Measurements from ENCODE around the gene CNIH4.

Gene CNIH4

DNA sequence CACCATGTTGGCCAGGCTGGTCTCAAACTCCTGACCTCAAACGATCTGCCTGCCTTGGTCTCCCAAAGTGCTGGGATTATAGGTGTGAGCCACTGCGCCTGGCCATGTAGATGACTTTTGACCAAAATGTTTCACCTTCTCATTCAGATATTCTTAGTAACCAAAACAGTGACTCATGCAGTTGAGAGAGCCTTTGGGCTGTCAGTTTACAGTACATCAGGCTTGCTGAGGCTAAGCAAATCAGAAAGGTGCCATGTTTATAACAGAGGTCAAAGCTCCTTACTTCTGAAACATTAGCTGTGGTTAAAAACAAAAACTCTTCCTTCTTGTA is 21.0 kb downstream of the CNIH4 start:
- Histone ChIP-seq H3K27me3 (ENCODE audit: control insufficient read depth, insufficient read depth, low read length, poor library complexity, severe bottlenecking) (no peaks in the 10 kb centered on the region), H3K9me3 (ENCODE audit: control insufficient read depth, low read length) (no peaks in the 10 kb centered on the region), H3K4me3 (ENCODE audit: insufficient read depth, low read depth, low read length) (no peak overlapping the region), H3K36me3 (ENCODE audit: control insufficient read depth, insufficient read depth, low read length) (peaks cover 38% of the 10 kb centered on the region), H3K27ac (ENCODE audit: insufficient read depth, low read depth, low read length, poor library complexity, severe bottlenecking) (no peak overlapping the region), H3K4me1 (ENCODE audit: control insufficient read depth, insufficient read depth, low read length) (no peaks in the 10 kb centered on the region)
- 85 to 92% methylated on average over 2 of the region's 2 CpGs for WGBS, 2 experiments

DNA sequence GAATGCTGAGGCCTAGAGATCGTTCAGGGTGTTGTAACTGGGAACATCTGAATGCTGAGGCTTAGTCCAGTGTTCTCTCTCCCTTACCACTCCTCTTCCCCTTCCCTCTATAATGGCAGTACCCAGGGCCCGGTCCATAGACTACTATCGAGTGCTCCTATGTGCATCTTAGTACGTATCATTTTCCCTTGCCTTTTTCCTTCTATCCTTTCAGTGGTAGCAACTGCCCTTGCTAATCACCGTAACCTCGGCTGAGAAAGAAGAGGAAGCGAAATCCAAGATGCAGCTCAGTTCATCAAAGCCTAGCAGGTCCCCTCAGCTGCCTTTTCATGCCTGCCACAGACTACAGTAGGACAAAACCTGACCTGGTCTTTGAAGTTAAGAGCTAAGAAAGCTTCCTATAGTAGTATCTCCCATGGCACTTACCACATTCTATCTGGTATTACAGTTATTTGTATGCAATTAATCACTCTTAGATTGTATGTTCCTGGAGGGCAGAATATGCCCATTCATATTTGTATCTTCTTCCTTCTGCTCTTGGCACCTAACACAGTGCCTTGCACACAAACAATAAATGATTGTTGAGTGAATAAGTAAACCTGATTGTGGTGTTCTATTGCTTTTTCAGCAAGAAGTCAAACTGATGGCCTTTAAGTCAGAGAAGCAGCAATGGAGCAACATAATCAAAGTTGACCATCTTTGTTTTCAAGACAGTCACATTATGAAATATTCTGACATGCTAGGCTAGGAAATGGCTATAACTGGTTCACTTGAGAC is 22.4 kb downstream of the CNIH4 start:
- Histone ChIP-seq H3K27me3 (ENCODE audit: control insufficient read depth, insufficient read depth, low read length, poor library complexity, severe bottlenecking) (no peaks in the 10 kb centered on the region), H3K27ac (ENCODE audit: insufficient read depth, low read depth, low read length, poor library complexity, severe bottlenecking) (no peak overlapping the region), H3K4me1 (ENCODE audit: control insufficient read depth, insufficient read depth, low read length) (no peaks in the 10 kb centered on the region), H3K9me3 (ENCODE audit: control insufficient read depth, low read length) (no peaks in the 10 kb centered on the region), H3K36me3 (ENCODE audit: control insufficient read depth, insufficient read depth, low read length) (peaks cover 28% of the 10 kb centered on the region), H3K4me3 (ENCODE audit: insufficient read depth, low read depth, low read length) (no peak overlapping the region)
- WGBS, 2 experiments = 92 to 93% methylated on average over 7 of the region's 7 CpGs

DNA sequence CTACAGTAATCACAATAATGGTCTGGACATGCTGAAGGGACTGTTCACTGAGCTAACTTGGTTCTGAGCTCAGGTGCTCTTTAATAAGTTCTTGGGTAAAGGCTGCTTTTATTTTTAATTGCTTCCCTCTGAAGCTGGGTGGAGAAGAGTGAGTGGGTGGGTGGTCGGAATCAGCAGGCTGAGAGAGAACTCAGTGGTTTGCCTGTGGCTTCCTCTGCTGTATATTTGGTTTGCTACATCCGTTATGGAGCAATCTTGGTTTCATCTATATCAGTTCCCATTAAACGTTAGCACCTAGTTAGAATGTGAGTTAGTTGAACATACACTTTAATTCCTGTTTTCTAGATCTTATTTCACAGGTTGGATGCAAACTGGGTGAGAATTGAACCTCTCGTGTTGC is 23.3 kb downstream of the CNIH4 start:
- peaks cover 19% of the 10 kb centered on the region for H3K36me3 ChIP-seq (ENCODE audit: control insufficient read depth, insufficient read depth, low read length)
- no peaks in the 10 kb centered on the region for H3K4me1 ChIP-seq (ENCODE audit: control insufficient read depth, insufficient read depth, low read length)
- H3K27me3 ChIP-seq (ENCODE audit: control insufficient read depth, insufficient read depth, low read length, poor library complexity, severe bottlenecking) = no peaks in the 10 kb centered on the region
- H3K9me3 ChIP-seq (ENCODE audit: control insufficient read depth, low read length) = no peaks in the 10 kb centered on the region
- no peak overlapping the region for H3K27ac ChIP-seq (ENCODE audit: insufficient read depth, low read depth, low read length, poor library complexity, severe bottlenecking)
- 88 to 95% methylated on average over 3 to 4 of the region's 4 CpGs for WGBS, 2 experiments
- H3K4me3 ChIP-seq (ENCODE audit: insufficient read depth, low read depth, low read length) = no peak overlapping the region

GRCh38 chr1:224381880-224382548 is 25.3 kb downstream of the CNIH4 start:
- Histone ChIP-seq H3K27ac (ENCODE audit: insufficient read depth, low read depth, low read length, poor library complexity, severe bottlenecking) (no peak overlapping the region), H3K9me3 (ENCODE audit: control insufficient read depth, low read length) (no peaks in the 10 kb centered on the region), H3K27me3 (ENCODE audit: control insufficient read depth, insufficient read depth, low read length, poor library complexity, severe bottlenecking) (no peaks in the 10 kb centered on the region), H3K4me3 (ENCODE audit: insufficient read depth, low read depth, low read length) (no peak overlapping the region), H3K4me1 (ENCODE audit: control insufficient read depth, insufficient read depth, low read length) (no peaks in the 10 kb centered on the region), H3K36me3 (ENCODE audit: control insufficient read depth, insufficient read depth, low read length) (peaks cover 9% of the 10 kb centered on the region)
- WGBS, 2 experiments = 85 to 91% methylated on average over 4 of the region's 4 CpGs

DNA sequence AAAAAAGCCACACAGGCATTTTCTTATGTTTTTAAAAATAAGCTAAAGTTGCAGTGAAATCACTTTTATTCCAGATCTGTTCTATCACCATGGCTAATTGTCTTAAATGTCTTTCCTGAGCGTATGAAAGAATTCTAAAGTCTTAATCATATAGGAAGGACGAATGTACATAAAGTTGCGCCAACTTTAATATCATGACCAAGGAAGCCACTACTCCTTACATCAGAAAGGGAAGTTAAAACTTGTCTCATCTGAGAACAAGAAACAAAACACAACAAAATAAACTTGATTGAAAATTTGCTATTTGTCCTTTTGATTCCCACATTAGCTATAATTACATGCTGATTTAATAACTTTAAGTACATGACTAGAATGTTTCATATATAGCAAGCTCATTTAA is 26.5 kb downstream of the CNIH4 start:
- Histone ChIP-seq H3K36me3 (ENCODE audit: control insufficient read depth, insufficient read depth, low read length) (peaks cover 5% of the 10 kb centered on the region), H3K27ac (ENCODE audit: insufficient read depth, low read depth, low read length, poor library complexity, severe bottlenecking) (no peak overlapping the region)
- WGBS, 2 experiments = 91 to 95% methylated on average over 3 of the region's 3 CpGs

GRCh38 chr1:224387302-224387912 is 30.7 kb downstream of the CNIH4 start:
- WGBS, 2 experiments = 75 to 80% methylated on average over 4 to 6 of the region's 6 CpGs
- no peak overlapping the region for H3K27ac ChIP-seq (ENCODE audit: insufficient read depth, low read depth, low read length, poor library complexity, severe bottlenecking)
- H3K9me3 ChIP-seq (ENCODE audit: control insufficient read depth, low read length) = no peaks in the 10 kb centered on the region
- no peaks in the 10 kb centered on the region for H3K4me1 ChIP-seq (ENCODE audit: control insufficient read depth, insufficient read depth, low read length)
- no peaks in the 10 kb centered on the region for H3K27me3 ChIP-seq (ENCODE audit: control insufficient read depth, insufficient read depth, low read length, poor library complexity, severe bottlenecking)
- no peak overlapping the region for H3K4me3 ChIP-seq (ENCODE audit: insufficient read depth, low read depth, low read length)
- H3K36me3 ChIP-seq (ENCODE audit: control insufficient read depth, insufficient read depth, low read length) = peaks cover 31% of the 10 kb centered on the region

More for the DNA sequence above, 26.5 kb downstream of the CNIH4 start:
- Histone ChIP-seq H3K27me3 (ENCODE audit: control insufficient read depth, insufficient read depth, low read length, poor library complexity, severe bottlenecking) (no peaks in the 10 kb centered on the region), H3K9me3 (ENCODE audit: control insufficient read depth, low read length) (no peaks in the 10 kb centered on the region), H3K4me1 (ENCODE audit: control insufficient read depth, insufficient read depth, low read length) (no peaks in the 10 kb centered on the region), H3K4me3 (ENCODE audit: insufficient read depth, low read depth, low read length) (no peak overlapping the region)

DNA sequence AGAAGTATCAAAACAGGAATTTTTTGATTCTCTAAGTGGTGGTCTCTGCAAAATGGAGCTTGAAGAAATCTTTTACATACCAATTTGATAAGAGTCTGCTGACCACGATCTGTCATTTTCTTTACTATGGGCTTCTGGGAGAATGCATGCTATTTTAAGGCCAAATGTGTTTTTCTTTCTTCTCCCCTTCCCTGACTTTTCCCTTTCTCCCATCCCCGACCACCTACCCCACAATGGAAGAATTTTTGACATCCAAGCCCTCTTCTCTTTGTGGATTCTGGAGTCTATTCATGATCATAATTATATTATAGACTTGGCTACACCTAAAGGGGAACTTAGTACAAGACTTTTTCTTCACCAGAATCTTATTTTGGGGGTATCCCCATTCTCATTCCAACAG is 31.3 kb downstream of the CNIH4 start:
- Histone ChIP-seq H3K27ac (ENCODE audit: insufficient read depth, low read depth, low read length, poor library complexity, severe bottlenecking) (no peak overlapping the region), H3K9me3 (ENCODE audit: control insufficient read depth, low read length) (no peaks in the 10 kb centered on the region), H3K27me3 (ENCODE audit: control insufficient read depth, insufficient read depth, low read length, poor library complexity, severe bottlenecking) (no peaks in the 10 kb centered on the region), H3K36me3 (ENCODE audit: control insufficient read depth, insufficient read depth, low read length) (peaks cover 36% of the 10 kb centered on the region), H3K4me3 (ENCODE audit: insufficient read depth, low read depth, low read length) (no peak overlapping the region), H3K4me1 (ENCODE audit: control insufficient read depth, insufficient read depth, low read length) (no peaks in the 10 kb centered on the region)
- 97 to 100% methylated on average over 1 to 2 of the region's 2 CpGs for WGBS, 2 experiments

GRCh38 chr1:224390517-224390916 is 33.8 kb downstream of the CNIH4 start:
- Histone ChIP-seq H3K27me3 (ENCODE audit: control insufficient read depth, insufficient read depth, low read length, poor library complexity, severe bottlenecking) (no peaks in the 10 kb centered on the region), H3K4me3 (ENCODE audit: insufficient read depth, low read depth, low read length) (no peak overlapping the region), H3K36me3 (ENCODE audit: control insufficient read depth, insufficient read depth, low read length) (peaks cover 51% of the 10 kb centered on the region), H3K4me1 (ENCODE audit: control insufficient read depth, insufficient read depth, low read length) (no peaks in the 10 kb centered on the region), H3K9me3 (ENCODE audit: control insufficient read depth, low read length) (no peaks in the 10 kb centered on the region), H3K27ac (ENCODE audit: insufficient read depth, low read depth, low read length, poor library complexity, severe bottlenecking) (no peak overlapping the region)
- WGBS, 2 experiments = 88 to 96% methylated on average over 5 of the region's 5 CpGs

- Histone ChIP-seq H3K4me1 (ENCODE audit: control insufficient read depth, insufficient read depth, low read length) (no peaks in the 10 kb centered on the region), H3K27ac (ENCODE audit: insufficient read depth, low read depth, low read length, poor library complexity, severe bottlenecking) (no peak overlapping the region), H3K27me3 (ENCODE audit: control insufficient read depth, insufficient read depth, low read length, poor library complexity, severe bottlenecking) (no peaks in the 10 kb centered on the region), H3K4me3 (ENCODE audit: insufficient read depth, low read depth, low read length) (no peak overlapping the region), H3K9me3 (ENCODE audit: control insufficient read depth, low read length) (no peaks in the 10 kb centered on the region), H3K36me3 (ENCODE audit: control insufficient read depth, insufficient read depth, low read length) (peaks cover 65% of the 10 kb centered on the region)
- WGBS, 2 experiments = 97 to 98% methylated on average over 3 of the region's 4 CpGs
These were observed 36.0 kb downstream of the CNIH4 start for GRCh38 chr1:224392411-224393249.

DNA sequence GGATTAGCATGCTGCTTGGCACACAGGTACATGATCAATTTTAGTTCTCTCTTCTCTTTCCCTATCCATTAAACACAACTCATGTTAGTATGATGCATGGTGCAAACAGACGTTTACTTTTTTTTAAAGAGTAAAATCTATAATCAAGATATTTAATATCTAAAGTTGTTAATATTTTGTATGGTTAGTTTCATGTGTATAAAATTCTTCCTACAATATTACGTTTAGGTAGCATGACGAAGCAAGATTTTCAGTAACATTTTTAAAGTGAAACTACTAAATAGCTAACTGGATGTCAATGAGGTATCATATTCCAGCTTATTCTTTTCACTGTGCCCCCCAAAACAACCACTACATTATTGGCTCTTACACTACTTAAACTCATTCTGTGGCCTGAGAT is 36.6 kb downstream of the CNIH4 start:
- Histone ChIP-seq H3K4me3 (ENCODE audit: insufficient read depth, low read depth, low read length) (no peak overlapping the region), H3K27ac (ENCODE audit: insufficient read depth, low read depth, low read length, poor library complexity, severe bottlenecking) (no peak overlapping the region), H3K4me1 (ENCODE audit: control insufficient read depth, insufficient read depth, low read length) (no peaks in the 10 kb centered on the region), H3K36me3 (ENCODE audit: control insufficient read depth, insufficient read depth, low read length) (peaks cover 70% of the 10 kb centered on the region), H3K9me3 (ENCODE audit: control insufficient read depth, low read length) (no peaks in the 10 kb centered on the region), H3K27me3 (ENCODE audit: control insufficient read depth, insufficient read depth, low read length, poor library complexity, severe bottlenecking) (no peaks in the 10 kb centered on the region)
- 100% methylated on average over 2 of the region's 3 CpGs; no CpG with 5 or more reads in 1 of the 2 experiments for WGBS, 2 experiments
